ENCODE results near the gene ZNF302.
A peak's percentile ranks its signal among the peaks of the same experiment; 100 is the strongest.
"Not testable (repeated sequence)": the region's sequence is repeated elsewhere in the genome, so short reads cannot be mapped to it uniquely, and the experiment has no call there.

The ZNF302 gene

DNA sequence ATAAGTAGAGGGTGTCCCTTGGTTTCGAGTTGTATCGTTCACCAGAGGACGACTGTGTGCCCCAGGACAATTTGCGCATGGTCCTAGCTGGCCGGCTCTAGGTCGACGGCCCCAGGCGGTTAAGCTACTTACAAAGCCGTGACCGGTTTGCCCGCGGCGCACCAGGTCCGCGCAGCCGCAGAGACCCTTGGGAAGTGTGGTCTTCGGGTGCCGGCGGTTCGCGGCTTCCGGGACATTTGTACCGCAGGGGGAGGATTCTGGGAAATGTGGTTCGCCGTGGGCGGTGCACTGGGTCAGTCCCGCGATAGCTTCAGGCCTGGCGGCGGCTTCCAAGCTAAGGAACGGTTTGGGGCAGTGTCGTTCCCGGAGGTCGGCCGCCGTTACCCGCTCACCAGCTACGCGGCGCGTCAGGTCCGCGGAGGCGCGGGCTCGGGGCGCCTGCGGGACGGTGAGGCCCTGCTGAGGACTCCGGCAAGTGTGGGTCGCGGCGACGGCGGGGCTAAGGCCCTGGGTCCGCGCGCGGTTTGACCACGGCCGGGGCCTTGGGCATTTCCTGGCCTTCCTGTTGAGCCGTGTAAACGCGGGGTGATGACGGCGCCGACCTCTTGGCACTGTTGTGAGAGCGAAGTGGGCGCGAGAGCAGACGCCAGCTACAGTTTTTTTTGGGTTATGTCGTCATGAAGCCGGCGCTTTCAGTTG, at the start of gene ZNF302:
ZNF302 (plus strand) TSS at position 293 of the 699 bp plus-strand sequence. CDS start 1,127 bp downstream, outside the sequence.
- peak; percentile 90 for DNase-seq

DNA sequence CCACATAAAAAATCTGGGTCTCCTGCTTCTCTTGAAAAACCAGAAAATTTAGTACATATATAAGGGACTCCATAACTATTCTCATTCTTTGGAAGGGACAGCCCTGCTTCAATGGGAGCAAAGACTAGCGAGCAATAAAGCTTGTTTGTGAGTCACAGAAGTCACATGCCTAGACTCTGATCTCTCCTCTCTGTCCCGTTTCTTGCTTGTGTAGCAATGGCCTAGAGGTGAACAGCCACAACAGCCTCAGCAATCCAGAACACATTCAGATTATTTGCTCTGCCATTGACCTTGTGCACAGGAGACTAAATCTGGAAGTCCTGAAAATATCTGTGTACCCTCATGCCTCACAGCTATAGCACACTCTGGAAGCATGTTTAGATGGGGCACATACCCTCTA, 43.7 kb upstream of the ZNF302 start:
- no peak for DNase-seq

DNA sequence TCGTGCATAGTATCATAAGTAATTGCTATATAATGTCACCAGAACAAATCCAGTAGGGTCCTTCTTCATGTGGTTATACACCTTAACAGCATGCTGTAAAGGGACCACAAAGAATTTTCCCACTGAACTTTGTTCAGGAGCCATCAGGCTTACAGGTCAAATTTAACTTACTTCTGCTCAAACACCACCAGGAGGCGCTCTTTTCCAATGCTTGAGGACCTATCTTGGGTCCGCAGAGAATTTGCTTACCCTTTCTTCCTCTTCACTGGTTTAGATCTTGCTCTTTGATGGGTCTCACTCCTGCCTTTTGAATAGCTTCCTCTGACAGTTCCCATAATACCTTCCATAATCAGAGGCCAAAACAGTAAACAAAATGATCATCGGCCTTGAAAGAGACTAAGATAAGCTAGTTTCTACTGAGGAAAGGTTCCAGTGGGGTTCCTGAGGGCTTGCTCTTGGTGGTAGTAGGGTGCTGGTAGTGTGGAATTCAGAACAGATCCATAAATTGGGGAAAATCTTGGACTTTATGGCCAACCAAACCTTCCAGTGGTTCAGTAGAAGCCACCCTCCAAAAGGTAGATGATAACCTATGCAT, 37.9 kb upstream of the ZNF302 start:
- peak; percentile 46 for DNase-seq

DNA sequence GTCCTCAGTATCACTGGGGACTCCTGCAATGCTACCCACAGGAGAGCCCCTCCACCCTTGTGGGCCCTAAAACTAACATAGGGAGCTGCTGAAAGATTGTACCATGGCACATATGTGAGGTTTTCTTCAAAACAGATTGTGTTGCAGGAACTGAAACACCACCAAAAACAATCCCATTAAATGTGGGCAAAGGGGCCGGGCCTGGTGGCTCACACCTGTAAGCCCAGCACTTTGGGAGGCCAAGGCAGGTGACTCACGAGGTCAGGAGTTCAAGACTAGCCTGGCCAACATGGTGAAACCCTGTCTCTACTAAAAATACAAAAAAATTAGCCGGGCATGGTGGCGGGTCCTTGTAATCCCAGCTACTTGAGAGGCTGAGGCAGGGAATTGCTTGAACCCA, 35.2 kb upstream of the ZNF302 start:
- DNase-seq: no peak

DNA sequence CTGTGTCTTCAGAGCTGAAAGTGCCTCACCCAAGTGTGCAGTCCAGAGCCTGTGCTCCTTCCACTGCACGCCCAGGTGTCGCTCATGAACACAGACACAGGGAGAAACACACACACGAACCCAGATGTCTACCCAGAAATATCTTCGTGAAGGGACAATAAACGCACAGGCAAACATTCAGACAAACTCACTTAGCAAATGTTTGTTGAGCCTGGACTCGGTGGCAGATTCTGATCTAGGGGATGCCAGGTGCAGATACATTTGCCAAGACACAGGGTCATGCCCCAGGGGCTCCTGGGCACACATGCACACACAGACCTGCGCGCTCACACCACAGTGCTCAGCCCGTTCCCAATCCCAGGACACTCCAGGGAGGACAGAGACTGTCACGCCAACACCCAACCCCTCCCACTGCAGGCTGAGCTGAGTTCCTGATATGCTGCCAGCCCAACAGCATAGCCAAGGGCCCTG, 32.5 kb upstream of the ZNF302 start:
- no peak for DNase-seq

DNA sequence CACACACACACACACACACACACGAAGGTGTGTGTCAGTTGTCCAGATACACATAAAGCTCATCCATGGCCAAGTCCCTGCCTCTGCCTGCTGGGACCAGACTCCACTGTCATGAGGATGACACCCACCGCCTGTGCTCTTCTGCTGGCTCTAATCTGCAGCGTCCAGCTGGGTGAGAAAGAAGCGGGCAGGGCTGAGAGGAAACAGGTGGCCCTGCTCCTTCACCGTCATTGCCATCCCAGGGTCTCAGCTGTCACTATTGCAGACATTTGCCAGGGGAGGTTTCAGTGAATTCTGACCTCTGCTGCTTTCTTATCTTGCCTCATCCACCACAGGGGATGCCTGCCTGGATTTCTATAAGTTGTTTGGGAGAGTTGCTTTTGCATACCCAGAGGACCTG, 31.9 kb upstream of the ZNF302 start:
- no peak for DNase-seq

DNA sequence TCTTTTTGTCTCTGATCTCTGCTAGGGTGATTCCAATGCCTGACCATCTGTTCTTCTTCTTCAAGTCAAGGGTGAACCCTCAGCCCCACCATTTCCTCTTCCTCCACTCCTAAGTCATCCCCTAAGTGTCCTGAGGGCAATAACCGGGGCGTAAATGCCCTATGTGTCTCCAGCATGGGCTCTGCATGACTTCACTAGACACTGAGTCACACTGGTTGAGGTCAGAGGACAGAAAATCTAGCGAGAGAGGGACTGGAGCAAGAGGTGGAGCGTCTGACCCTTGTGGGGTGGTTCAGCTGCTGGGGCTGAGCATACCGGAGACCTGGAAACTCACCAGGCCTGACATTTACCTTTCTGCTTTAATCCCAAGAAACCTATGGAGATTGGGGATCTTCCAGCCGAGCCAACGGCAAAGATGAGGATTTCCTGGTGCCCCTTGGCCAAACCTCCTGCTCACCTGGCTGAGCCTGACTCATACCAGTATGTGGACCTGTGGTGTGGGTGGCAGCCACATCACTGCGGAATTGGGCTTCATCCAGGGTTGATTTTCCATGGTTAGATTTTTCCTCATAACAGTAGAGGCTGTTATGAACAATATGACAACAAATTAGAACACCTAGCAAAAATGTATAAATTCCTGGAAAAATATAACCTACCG, 27.5 kb upstream of the ZNF302 start:
- DNase-seq: no peak

DNA sequence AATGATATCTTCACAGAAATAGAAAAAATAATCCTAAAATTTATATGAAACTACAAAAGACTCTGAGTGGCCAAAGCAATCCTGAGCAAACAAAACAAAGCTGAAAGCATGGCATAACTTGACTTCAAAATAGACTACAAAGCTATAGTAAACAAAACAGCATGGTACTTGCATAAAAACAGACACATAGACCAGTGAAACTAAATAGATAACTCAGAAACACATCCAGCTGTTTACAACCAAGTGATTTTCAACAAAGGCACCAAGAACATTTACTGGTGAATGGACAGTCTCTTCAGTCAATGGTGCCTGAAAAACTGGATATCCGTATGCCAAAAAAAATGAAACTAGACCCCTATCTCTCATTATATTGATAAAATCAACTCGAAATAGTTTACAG, 25.7 kb upstream of the ZNF302 start:
- DNase-seq: no peak

DNA sequence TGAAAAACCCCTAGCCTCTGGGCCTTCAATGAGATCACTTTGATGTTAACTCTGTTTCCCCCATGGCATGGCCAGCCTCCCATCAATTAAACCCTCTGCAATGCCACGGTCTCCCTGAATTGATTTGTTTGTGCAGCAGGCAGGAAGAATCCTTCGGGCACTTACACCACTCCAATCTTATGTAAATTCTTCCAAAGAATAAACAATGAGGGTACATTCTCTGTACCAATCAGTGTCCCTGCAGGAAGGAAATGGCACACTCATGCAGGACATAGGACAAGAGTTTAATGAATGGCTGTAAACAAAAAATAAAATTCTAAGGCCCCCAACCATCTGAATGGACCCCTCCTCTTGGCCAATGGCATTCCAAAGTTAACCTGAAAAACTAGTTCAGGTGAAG, 22.7 kb upstream of the ZNF302 start:
- DNase-seq: no peak

DNA sequence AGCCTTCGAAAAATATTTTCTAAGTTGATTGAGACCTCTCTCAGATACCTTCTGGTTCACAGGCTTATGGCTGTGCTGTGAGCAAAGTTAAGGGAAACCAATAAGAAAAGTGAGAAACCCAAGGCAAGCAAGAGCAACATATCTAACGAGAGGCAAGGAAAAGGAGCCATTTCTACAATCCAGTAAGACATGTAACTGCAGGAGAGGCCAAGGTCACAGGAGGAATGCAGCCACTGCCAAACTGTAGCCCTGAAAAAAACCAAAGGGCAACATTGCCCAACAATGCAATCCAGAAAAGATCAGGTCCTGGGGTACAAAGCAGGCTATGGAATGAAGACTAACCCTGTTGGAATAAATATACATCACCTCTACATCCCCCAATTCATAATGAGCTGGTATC, 21.8 kb upstream of the ZNF302 start:
- no peak for DNase-seq

DNA sequence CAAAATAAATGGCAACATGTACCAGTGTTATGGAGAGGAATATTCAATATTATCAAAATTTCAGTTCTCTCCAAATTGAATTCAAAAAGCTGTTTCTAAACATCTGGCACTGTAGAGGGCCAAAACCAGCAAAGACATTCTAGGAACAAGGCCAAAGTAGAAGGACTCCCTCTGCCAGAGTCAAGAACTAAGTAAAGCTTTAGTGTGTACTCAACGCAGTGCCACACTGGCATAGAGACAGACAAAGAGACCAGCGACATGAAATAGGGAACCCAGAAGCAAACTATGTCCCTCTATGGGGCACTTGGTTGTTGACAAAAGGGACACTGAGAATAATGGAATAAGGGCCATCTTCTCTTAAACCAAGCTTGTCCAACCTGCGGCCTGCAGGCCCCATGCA, 16.1 kb upstream of the ZNF302 start:
- no peak for DNase-seq

DNA sequence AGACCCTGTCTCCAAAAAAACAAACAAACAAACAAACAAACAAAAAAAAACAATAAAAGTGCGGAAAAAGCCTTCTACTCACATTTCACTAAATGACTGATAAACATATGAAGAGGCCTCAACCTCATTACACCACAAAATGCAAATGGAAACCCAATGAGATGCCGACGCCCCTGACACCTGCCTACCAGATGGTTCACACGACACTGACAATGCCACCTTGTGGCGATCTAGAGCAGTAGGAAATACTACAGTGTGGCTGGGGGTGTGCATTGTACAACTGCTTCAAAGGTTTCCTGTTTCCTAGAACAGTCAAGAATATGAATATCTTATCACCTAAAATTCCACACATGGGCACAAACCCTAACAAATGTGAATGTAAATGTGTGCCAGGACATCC, 14.6 kb upstream of the ZNF302 start:
- DNase-seq: peak; percentile 32

DNA sequence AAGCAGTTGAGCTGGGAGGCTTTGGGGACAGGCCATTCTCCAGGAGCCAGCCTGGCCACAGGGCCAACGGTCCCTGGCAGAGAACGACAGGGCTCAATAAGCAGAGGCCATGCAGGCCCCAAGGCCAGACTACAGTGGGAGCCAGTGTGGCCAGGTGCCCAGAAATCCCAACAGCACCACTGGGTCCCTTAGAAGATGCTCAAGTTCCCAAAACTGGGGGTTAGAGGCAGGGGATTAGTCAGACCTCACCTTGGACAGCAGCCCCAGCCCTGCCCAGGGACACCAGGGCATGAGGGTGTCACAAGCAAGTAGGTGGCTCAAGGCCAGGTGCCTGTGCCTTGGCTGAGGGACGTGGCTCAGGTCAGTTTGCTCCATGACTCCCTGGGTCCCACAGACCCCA, 13.3 kb upstream of the ZNF302 start:
- DNase-seq: no peak

DNA sequence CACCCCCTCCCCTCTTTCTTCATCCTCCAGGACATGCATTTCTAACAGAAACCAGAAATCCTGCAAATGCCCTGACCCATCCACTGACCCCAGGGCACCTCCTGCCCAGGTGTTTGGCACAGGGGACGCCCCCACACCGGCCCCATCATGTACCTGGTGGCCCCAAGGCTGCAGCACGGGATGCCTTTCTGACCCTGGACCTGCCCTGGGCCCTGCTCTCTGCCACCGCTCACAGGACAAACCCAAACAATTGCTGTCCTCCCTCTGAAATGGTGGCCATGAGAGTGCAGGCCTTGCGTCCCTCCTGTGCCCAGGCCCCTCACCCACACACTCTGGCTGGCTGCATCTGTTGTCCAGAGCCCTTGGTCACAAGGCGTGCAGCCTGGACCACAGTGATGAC, 12.6 kb upstream of the ZNF302 start:
- no peak for DNase-seq

DNA sequence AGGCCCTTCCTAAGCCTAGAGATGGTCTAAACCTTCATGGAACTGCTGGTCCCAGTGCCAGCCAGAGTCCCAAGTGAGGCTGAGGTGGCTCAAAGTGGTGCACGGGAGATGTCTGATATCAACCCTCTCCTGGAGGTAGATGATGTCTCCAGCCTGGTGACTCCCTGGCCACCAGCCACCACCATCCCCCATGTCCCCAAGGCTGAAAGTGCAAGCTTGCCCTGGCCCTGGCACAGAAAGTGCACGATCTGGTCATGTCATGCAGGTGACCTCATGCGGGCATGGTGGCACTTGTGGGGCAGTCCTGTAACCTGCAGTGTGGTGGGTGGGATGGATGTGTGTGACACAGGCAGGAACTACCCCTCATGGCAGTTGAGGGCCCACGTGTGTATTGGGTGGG, 12.2 kb upstream of the ZNF302 start:
- not testable (repeated sequence) for DNase-seq

DNA sequence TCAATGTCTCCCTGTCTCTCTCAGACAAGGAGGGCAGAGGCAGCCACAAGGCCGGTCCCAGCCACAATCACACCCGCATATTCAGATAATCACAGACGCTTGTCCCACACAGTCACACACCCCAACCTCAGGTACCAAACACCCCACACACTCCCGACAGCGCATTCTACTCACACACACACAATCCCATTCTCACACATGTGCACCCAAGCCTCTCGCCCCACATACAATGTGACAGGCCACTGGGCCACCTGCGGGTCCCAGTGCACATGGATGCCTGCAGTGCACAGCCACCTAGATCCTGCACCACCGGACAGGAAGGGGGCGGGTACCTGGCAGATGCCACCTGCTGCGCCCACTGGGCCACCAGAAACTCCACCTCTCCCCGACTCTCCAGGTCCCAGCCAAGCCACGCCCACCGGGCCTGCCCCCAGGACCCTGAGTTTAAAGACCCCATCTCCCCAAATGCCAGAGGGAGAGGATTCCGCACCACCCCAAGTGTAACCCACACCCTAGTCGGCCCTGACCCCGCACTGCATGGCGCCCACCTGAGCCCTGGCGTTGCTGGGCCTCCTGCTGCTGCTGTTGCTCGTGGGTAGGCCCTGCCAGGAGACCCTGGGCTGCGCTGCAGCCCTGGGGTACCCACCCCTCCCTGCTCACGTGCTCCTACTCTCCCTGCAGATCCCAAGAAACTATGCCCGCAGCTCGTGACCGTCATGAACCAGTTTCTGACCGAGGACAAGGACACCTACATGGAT, 11.1 kb upstream of the ZNF302 start:
- no peak for DNase-seq

DNA sequence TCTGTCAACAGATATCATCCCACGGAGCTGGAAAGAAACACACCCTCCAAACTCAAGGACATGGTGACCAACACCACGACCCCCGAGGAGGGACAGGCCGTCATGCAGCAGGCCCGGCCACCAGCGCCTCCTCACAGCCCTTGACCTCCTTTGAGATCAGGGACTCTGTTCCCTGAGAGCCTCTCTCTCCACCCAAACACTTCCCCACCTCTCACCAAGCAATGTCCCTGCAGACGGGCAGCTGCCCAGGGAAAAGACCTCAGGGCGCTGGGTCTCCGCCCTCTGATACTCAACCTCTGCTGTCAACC, 10.6 kb upstream of the ZNF302 start:
- DNase-seq: no peak

DNA sequence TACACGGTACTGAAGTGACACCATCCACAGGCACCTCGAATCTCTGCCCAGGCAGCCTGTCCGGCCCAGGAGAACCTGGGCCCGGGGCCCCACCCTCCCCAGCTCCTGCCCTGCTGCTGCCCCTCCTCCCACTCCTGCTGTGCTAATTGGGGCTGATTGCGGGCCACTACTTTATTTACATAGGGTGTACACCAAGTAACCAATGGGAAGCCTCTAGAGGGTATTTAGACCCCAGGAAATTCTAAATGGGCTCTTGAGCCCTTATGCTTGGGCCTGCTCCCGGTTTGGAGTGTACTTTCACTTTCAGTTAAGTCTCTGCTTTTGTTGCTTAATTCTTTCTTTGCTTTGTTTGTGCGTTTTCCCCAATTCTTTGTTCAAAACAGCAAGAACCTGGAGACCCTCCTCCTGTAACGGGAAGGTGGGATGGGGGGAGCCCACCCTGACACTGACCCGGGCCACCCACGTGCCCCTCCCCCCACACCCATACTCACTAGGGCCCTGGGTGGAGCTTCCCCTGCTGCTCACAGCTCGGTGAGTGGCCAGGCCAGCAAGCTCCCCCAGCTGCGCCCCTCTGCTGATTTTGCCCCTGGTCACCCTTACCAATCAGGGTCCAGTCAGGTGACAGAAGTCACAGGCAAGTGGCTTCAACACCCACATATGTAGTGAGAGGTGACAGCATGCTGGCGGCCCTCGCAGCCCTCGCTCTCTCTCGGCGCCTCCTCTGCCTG, 10.0 kb upstream of the ZNF302 start:
- no peak for DNase-seq

DNA sequence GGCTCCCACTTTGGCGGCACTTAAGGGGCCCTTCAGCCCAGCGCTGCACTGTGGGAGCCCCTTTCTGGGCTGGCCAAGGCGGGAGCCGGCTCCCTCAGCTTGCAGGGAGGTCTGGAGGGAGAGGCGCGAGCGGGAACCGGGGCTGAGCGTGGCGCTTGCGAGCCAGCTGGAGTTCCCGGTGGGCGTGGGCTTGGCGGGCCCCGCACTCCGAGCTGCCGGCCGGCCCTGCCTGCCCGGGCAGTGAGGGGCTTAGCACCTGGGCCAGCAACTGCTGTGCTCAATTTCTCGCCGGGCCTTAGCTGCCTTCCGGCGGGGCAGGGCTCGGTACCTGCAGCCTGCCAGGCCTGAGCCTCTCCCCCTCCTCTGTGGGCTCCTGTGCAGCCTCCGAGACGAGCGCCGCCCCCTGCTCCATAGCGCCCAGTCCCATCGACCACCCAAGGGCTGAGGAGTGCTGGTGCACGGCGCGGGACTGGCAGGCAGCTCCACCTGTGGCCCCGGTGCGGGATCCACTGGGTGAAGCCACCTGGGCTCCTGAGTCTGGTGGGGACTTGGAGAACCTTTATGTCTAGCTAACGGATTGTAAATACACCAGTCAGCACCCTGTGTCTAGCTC, 9.3 kb upstream of the ZNF302 start:
- not testable (repeated sequence) for DNase-seq

DNA sequence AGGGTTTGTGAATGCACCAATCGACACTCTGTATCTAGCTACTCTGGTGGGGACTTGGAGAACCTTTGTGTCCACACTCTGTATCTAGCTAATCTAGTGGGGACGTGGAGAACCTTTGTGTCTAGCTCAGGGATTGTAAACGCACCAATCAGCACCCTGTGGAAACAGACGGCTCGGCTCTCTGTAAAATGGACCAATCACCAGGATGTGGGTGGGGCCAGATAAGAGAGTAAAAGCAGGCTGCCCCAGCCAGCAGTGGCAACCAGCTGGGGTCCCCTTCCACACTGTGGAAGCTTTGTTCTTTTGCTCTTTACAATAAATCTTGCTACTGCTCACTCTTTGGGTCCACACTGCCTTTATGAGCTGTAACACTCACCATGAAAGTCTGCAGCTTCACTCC, 8.8 kb upstream of the ZNF302 start:
- DNase-seq: not testable (repeated sequence)

DNA sequence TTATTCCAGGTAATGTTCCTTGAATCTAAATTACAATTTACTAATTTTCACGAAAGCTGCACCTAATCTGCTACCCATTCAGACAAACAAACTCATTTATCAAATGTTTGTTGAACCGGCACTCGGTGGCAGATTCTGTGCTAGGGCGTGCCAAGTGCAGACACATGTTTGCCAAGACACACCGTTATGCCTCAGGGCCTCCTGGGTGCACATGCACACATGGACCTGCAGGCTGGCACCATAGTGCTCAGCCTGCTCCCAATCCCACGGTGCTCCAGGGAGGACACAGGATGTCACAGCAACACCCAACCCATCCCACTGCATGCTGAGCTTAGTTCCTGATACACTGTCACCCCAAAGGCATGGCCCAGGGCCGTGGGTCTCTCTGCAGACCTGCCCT, 8.2 kb upstream of the ZNF302 start:
- DNase-seq: no peak

DNA sequence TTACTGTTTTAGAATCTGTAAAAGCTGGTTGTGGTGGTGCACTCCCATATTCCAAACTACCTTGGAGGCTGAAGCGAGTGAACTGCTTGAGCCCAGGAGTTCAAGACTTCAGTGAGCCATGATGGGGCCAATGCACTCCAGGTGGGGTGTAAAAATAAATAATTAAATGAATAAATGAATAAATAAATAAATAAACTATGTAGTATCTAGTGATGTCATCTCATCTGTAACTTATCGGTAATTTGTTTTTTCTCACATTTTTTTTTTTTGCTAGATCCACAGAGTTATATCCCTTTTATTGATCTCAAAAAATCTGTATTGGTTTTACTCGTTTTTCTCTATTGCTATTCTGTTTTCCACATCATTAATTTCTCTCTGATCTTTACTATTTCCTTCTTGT, 5.5 kb upstream of the ZNF302 start:
- no peak for DNase-seq

DNA sequence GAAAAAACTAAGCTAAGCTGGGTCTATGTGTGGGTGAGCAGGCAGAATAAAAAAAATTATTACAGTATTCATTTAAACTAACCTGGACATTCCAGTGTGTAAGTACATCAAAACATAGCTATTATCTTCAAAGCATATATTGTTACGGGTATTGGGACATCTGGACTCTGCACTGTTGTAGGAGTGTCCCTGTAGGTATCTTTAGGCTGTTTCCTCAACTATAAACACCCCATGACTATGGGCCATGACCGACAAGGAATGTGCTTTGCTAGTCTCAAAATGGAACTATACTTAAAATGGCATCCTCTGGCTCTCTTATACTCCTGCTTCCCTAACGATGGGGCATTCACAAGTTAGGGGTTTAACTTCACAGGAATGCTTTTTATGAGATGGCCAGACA, 3.9 kb upstream of the ZNF302 start:
- DNase-seq: no peak
